Measurements from ENCODE around the gene MRPL51.
"Not testable (repeated sequence)": the region's sequence is repeated elsewhere in the genome, so short reads cannot be mapped to it uniquely, and the experiment has no call there.

MRPL51 gene

GRCh38 chr12:6539314-6539682 lies 46.2 kb upstream of the MRPL51 start:
- no peak overlapping the region for H3K4me3 ChIP-seq (replicated peaks; ENCODE audit: insufficient read depth, low read length)
- no peak for TF ChIP-seq POLR2AphosphoS5 (IDR thresholded peaks at IDR 0.05; ENCODE audit: low read depth)
- no peak for TF ChIP-seq CTCF (IDR thresholded peaks at IDR 0.05; ENCODE audit: insufficient read depth, low read length)
- no peak for TF ChIP-seq GABPA (IDR thresholded peaks at IDR 0.05; ENCODE audit: low read depth)
- no peak for TF ChIP-seq SPI1 (IDR thresholded peaks at IDR 0.05; ENCODE audit: borderline replicate concordance, low read depth)
- TF ChIP-seq REST (IDR thresholded peaks at IDR 0.05; ENCODE audit: insufficient replicate concordance, low read depth) = no peak
- H3K27ac ChIP-seq (replicated peaks) = no peak overlapping the region; the same call in 1 of the 2 replicates
- H3K27me3 ChIP-seq (ENCODE audit: insufficient read depth, poor library complexity, severe bottlenecking) = no peaks in the 10 kb centered on the region
- no peak for DNase-seq (ENCODE audit: low read depth in 1 of 2, low spot score in 1 of 2)

GRCh38 chr12:6538420-6539313 lies 45.6 kb upstream of the MRPL51 start:
- no peak overlapping the region for H3K4me3 ChIP-seq (replicated peaks; ENCODE audit: insufficient read depth, low read length)
- H3K27me3 ChIP-seq (ENCODE audit: insufficient read depth, poor library complexity, severe bottlenecking) = no peaks in the 10 kb centered on the region
- peak; percentile 70 to 80 for DNase-seq (ENCODE audit: low read depth in 1 of 2, low spot score in 1 of 2)
- peak overlapping the region; percentile 55 for H3K27ac ChIP-seq (replicated peaks)
- TF ChIP-seq REST (IDR thresholded peaks at IDR 0.05; ENCODE audit: insufficient replicate concordance, low read depth) = no peak
- no peak for TF ChIP-seq GABPA (IDR thresholded peaks at IDR 0.05; ENCODE audit: low read depth)
- TF ChIP-seq SPI1 (IDR thresholded peaks at IDR 0.05; ENCODE audit: borderline replicate concordance, low read depth) = 0 out of 2 replicates have a peak, but pooled peaks have one; percentile 11
- TF ChIP-seq POLR2AphosphoS5 (IDR thresholded peaks at IDR 0.05; ENCODE audit: low read depth) = peak; percentile 91

GRCh38 chr12:6537580-6538419 lies 44.7 kb upstream of the MRPL51 start:
- H3K4me3 ChIP-seq (replicated peaks; ENCODE audit: insufficient read depth, low read length) = peak overlapping the region; percentile 7; the same call in 1 of the 2 replicates
- peak overlapping the region; percentile 55 for H3K27ac ChIP-seq (replicated peaks)
- TF ChIP-seq POLR2AphosphoS5 (IDR thresholded peaks at IDR 0.05; ENCODE audit: low read depth) (peak; percentile 43; the same call in 1 of the 2 replicates), CTCF (IDR thresholded peaks at IDR 0.05; ENCODE audit: insufficient read depth, low read length) (peak; percentile 69)
- H3K27me3 ChIP-seq (ENCODE audit: insufficient read depth, poor library complexity, severe bottlenecking) = not testable (repeated sequence)
- peak; percentile 78 to 85 for DNase-seq (ENCODE audit: low read depth in 1 of 2, low spot score in 1 of 2)
